Mucosa of descending colon (tissue), 3 donors: ENCODE results near the gene MLC1. TPM values are rescaled to one million over a fixed set of nuclear protein-coding genes. Genes with fewer than 3 reads are reported as not detected.

Source experiments
- ATAC-seq: fragments of 200-7000 bp; cut with Tn5 transposase; one replicate; pipeline ENCODE4 v1.9.1; 2020; ENCODE audit warnings: mild to moderate bottlenecking, moderate library complexity
- DNase-seq, 3 donors: peaks; one replicate each; pipeline ENCODE4 v3.0.0-alpha.2; 2020
- H3K36me3 ChIP-seq: fragments of 200-600 bp; one replicate; pipeline ENCODE4 v1.8.0; 2021; ENCODE audit warnings: low read depth, mild to moderate bottlenecking
- H3K4me1 ChIP-seq: fragments of 200-600 bp; one replicate; pipeline ENCODE4 v1.8.0; 2021; ENCODE audit warnings: low read depth, mild to moderate bottlenecking
- H3K4me3 ChIP-seq: fragments of 200-600 bp; one replicate; pipeline ENCODE4 v1.8.0; 2021; ENCODE audit warnings: mild to moderate bottlenecking
- H3K9me3 ChIP-seq: fragments of 200-600 bp; one replicate; pipeline ENCODE4 v1.8.0; 2021; ENCODE audit warnings: mild to moderate bottlenecking
- intact Hi-C, 2 donors: fragments of 100-400 bp; cut with DNase I in 1 of 2; cut with micrococcal nuclease in 1 of 2; formaldehyde crosslinking; loops; one replicate each; pipeline versions ENCODE4 v1.11.0 to v1.11.1; 2022; cut with DNase I, micrococcal nuclease
- total RNA-seq, 3 donors: library from RNA; stranded (reverse); fragmentation: NEBNext Ultra II Directional in 2 of 3; extraction: Animal tissue kit (Norgen Biotek cat#: 25700) in 2 of 3; gene quantifications; one replicate each; pipeline versions ENCODE4 v1.2.1 to v1.2.4, GENCODE V29; 2021 to 2023
- TF ChIP-seq, protein P1 (sequence below): fragments of 200-600 bp; IDR thresholded peaks from one replicate; pipeline ENCODE4 v1.8.0; 2022; ENCODE audit warnings: antibody characterized with exemption, mild to moderate bottlenecking
- donor health status: DM: no; HTN: no; CAD: no; lungs with moderate emphysema.
- donor health status: DM: no; HTN: no; CAD: no.
- donor health status: DM: no; HTN: yes; CAD: no.

MLC1 gene
- total RNA-seq, 3 donors from 2014 or later = 0.16 TPM; not detected in 2

DNA sequence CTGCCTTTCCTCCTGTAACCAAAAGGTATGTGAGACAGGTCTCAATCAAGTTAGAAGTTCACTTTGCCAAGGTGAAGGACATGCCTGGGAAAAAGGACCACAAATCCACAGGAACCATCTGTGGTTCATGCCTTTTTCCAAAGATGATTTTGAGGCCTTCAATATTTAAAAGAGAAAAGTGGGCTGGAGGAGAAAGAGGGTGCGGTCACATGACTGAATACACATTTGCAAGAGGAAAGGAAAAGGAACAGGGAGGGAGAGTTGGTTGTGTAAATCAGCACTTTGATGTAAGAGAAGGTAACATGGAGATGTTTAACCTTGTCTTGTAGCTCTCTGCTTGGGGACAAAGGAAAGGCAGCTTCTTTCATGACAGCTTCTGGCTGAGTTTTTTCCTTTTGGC lies 25.8 kb upstream of the MLC1 start:
- Histone ChIP-seq H3K4me3 (no peak overlapping the region), H3K9me3 (no peaks in the 10 kb centered on the region), H3K4me1 (no peaks in the 10 kb centered on the region), H3K36me3 (no peaks in the 10 kb centered on the region)
- intact Hi-C loops = no loop called here
- TF ChIP-seq, protein P1, sequence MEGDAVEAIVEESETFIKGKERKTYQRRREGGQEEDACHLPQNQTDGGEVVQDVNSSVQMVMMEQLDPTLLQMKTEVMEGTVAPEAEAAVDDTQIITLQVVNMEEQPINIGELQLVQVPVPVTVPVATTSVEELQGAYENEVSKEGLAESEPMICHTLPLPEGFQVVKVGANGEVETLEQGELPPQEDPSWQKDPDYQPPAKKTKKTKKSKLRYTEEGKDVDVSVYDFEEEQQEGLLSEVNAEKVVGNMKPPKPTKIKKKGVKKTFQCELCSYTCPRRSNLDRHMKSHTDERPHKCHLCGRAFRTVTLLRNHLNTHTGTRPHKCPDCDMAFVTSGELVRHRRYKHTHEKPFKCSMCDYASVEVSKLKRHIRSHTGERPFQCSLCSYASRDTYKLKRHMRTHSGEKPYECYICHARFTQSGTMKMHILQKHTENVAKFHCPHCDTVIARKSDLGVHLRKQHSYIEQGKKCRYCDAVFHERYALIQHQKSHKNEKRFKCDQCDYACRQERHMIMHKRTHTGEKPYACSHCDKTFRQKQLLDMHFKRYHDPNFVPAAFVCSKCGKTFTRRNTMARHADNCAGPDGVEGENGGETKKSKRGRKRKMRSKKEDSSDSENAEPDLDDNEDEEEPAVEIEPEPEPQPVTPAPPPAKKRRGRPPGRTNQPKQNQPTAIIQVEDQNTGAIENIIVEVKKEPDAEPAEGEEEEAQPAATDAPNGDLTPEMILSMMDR = no peak
- DNase-seq = no peak
- no peak for ATAC-seq

DNA sequence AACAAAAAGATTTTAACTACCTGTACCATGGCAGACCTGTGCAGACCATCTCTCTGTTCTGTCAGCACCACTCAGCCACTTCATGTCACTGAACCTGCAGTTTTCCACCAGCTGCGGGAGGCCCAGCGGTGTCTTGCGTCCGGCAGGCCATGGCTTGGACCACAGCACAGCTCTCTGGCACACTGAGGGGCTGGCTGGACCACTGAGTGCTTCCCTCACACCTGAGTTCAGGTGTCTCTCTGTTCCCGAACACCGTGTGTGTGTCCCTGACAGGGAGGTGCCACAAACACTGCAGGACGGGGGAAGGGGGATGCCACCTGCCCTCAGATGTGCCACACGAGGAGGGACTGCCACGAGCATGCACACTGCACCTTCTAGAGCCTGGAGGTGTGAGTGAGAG lies 22.3 kb upstream of the MLC1 start:
- no peaks in the 10 kb centered on the region for H3K4me1 ChIP-seq
- H3K4me3 ChIP-seq = no peak overlapping the region
- H3K36me3 ChIP-seq = no peaks in the 10 kb centered on the region
- no peaks in the 10 kb centered on the region for H3K9me3 ChIP-seq
- no peak for ATAC-seq
- intact Hi-C loops = no loop called here
- no peak for DNase-seq
- TF ChIP-seq, protein P1 = no peak

DNA sequence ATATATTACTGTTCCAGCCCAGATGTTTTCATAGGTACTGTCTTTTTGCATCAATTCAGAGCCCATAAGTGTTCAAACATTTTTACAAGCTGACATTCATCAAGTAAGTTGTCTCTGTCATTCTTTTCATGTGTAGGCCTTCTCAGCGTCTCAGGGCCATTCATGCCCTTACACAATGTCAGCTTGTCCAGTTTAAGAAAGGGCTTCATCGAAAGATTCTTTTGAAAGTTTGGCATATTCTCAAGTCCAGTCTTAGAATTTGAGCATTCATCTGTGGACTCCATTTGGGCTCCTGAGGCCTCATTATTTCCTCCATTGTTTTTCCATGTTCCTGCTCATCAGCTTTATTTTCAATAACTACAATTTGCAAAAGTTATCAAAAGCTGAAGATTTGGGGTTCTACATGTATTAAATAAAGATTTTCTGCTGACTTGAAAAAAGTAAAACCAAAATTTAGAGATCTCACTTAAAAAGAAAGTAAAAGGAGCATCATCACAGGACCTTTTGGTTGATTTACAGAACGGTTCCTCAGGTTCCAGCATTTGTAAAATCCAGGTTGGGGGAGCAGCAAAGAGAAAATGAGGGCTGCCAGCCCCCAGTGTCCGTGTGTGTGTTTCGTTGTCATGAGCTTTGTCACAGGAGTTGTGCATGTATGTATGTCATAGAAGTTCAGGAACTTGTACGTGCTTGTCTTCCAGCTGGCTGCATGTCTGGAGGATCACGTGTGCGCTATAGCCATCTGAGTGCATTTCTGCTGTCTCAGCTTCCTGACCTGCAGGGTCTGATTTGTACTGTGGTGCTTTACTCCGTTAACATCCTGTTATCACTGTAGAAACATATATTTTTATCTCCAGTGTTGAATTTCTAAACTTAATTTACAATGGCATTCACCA lies 20.2 kb upstream of the MLC1 start:
- DNase-seq (peak in 1 of 3 donors; percentile 25), ATAC-seq (no peak)
- intact Hi-C loops = no loop called here
- TF ChIP-seq, protein P1 = no peak
- Histone ChIP-seq H3K9me3 (no peaks in the 10 kb centered on the region), H3K4me1 (no peaks in the 10 kb centered on the region), H3K36me3 (no peaks in the 10 kb centered on the region), H3K4me3 (no peak overlapping the region)

DNA sequence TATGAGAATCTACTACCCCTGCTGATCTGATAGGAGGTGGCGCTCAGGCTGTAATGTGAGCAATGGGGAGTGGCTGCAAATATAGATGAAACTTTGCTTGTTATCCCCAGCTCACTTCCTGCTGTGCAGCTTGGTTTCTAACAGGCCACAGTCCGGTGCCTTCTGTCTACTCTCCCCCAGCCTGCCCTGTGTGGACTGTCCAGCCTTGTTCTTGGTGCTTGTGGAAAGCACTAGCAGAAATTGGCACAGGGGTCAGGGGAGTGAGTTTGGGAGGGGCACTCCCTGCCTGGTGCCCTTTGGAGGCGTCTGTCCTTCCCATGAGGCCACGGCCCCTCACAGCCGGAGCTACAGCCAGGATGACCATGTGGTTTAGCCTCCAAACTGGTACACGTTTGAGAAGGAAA lies 18.9 kb upstream of the MLC1 start:
- no peaks in the 10 kb centered on the region for H3K9me3 ChIP-seq
- DNase-seq (no peak), ATAC-seq (peak; percentile 25)
- no peaks in the 10 kb centered on the region for H3K36me3 ChIP-seq
- H3K4me1 ChIP-seq = no peaks in the 10 kb centered on the region
- TF ChIP-seq, protein P1 = no peak
- intact Hi-C loops = no loop called here
- no peak overlapping the region for H3K4me3 ChIP-seq

DNA sequence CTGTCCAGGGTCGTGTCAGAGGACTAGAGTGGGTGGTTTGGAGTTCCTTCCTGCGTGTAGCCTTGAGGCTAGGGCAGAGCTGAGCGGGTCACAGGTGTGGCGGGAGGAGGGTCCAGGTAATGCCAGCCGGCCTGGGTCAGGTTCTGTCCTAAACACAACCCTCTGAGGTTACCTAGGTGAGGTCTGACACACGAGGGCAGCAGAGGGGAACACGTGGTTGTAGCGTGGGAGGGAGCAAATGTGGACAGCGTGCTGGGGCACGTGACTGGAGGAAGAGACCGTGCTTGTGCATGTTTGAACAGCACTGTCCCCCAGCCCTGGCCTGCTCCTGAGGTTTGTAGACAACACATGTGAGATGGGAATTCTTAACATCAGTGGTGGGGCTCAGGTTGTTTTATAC lies 17.7 kb upstream of the MLC1 start:
- no peaks in the 10 kb centered on the region for H3K9me3 ChIP-seq
- DNase-seq = no peak
- ATAC-seq = peak; percentile 33

More for the DNA sequence above, 17.7 kb upstream of the MLC1 start:
- TF ChIP-seq, protein P1 = no peak
- Histone ChIP-seq H3K4me3 (no peak overlapping the region), H3K36me3 (no peaks in the 10 kb centered on the region), H3K4me1 (no peaks in the 10 kb centered on the region)
- intact Hi-C loops = no loop called here
